SU-DHL-6 (cell line): ENCODE measurements around the gene SLC6A11.

Experiments used
- EZH2phosphoT487 ChIP-seq: fragments of 200-600 bp; sonication (generic), shearing (Covaris generic); conservative IDR thresholded peaks from 2 replicates; pipeline ENCODE4 v1.6.1; 2018; ENCODE audit warnings: mild to moderate bottlenecking, antibody characterized with exemption, low read length, moderate library complexity, mixed read lengths
- TF ChIP-seq, protein P1 (sequence below): fragments of 200-600 bp; sonication (generic); IDR thresholded peaks from one replicate; pipeline ENCODE4 v1.5.1; 2017; ENCODE audit warnings: antibody characterized with exemption, mild to moderate bottlenecking, low read length, moderate library complexity; ENCODE audit not compliant: insufficient read depth, poor library complexity, severe bottlenecking

DNA sequence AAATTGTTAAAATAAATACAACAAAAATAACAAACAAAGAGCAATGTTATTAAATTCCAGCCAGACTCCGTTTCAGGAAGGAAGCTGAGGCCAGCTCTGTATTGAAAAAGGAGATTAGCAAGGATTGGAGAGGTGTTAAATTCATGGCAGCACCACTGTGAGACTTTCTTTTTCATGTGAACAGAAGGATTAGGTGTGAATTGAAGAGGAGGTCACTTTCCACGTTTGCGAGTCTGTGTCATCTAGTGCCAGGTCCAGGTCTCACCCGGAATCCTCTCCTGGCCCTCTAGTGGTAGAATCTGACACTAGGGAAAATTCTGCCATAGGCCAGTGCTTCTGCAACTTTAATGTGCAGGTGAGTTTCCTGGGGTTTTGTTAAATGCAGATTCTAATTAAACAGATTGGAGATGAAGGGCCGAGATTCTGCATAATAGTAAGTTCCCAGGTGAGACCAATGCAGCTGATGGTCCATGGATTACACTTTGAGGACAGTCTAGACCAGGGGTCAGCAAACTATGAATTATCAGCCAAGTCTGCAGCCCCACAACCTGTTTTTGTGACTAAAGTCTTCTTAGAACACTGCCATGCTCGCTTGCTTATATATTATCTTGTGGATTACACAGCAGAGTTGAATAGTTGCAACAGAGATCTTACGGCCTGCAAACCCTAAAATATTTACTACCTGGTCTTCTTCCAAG lies 167.3 kb downstream of the SLC6A11 start:
- TF ChIP-seq, protein P1, sequence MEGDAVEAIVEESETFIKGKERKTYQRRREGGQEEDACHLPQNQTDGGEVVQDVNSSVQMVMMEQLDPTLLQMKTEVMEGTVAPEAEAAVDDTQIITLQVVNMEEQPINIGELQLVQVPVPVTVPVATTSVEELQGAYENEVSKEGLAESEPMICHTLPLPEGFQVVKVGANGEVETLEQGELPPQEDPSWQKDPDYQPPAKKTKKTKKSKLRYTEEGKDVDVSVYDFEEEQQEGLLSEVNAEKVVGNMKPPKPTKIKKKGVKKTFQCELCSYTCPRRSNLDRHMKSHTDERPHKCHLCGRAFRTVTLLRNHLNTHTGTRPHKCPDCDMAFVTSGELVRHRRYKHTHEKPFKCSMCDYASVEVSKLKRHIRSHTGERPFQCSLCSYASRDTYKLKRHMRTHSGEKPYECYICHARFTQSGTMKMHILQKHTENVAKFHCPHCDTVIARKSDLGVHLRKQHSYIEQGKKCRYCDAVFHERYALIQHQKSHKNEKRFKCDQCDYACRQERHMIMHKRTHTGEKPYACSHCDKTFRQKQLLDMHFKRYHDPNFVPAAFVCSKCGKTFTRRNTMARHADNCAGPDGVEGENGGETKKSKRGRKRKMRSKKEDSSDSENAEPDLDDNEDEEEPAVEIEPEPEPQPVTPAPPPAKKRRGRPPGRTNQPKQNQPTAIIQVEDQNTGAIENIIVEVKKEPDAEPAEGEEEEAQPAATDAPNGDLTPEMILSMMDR = peak; percentile 64
- TF ChIP-seq EZH2phosphoT487 = no peak
